Superior temporal gyrus (tissue), 1 donor: ENCODE data around the gene EN1.

Experiments used
- DNase-seq: peaks from one replicate; pipeline ENCODE4 v3.0.0-alpha.2; 2016; ENCODE audit errors: extremely low spot score

EN1 gene

DNA sequence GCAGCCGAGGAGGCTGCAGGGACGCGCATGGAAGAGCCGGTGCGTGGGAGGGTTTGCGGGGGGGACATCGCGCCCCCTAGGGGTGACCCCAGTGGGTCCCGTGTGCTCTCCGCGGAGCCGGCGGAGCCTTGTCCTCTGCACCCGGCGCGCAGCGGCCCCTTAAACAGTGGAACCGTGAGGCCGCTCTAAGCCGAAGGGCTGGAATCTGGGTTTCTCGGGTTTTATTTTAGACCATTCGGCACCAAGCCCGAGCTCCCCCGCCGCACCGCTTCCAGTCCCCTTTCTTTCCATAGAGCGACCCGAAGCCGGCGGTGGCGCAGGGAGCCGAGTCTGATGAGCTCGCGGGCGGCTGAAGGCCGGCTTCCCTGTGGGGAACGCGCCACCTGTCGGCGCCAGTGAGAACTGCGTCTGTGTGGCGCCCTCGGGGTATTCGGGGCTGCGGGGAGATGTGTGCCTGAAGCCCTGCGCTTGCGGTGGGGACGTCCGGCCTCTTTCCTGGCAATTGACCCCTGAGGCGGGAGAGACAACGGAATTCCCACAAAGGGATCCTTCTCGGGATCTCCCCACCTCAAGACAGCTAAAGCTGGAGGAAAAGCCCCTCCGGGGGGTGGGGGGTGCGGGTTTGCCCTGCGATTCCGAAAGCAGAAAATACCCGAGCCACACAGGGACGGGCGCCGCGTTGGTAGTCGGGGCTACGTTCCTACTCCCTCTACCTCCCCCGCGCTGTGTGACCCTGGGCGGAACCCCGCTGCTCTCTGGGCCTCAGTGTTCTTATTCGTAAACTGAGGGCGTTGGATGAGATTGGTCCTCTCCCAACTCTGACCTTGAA is 8.2 kb upstream of the EN1 start:
- DNase-seq = peak; percentile 82

DNA sequence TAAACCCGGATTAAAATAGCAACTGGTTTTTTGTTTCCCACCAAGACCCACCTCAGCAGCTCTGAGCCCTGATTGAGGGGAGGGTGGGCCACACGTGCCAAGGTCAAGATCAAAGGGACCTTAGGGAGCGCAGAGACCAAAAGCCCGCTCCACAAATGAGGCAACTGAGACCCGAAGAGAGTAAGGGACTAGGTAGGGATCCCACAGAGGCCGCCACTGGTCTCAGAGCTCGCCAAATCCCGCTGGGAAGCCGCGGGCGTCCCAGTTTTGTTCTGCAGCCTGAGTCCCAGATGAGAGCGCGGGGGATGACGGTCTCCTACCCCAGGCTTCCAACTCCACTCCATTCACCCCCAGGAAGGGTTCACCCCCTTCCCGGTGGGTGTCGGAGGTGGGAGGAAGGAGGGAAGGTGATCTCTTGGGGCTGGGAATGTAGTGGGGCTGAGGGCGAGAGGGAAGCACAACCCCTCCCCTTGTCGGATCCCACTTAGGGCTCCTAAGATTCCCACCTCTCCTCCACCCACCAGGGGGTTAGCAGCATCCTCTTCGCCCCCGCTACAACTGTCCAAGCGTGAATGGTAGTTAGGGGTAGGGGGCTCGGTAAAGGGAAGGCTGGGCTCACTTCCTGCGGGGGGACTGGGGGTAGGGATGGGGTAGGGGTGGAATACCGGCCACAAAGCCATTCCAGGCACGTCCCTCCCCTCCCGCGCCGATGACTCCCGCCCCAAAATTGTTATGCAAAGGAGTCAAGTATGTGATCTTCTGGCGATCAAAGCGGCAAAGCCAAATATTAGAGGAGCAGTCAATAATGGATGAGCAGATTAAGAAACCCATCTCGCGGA is 7.3 kb upstream of the EN1 start:
- DNase-seq = no peak

DNA sequence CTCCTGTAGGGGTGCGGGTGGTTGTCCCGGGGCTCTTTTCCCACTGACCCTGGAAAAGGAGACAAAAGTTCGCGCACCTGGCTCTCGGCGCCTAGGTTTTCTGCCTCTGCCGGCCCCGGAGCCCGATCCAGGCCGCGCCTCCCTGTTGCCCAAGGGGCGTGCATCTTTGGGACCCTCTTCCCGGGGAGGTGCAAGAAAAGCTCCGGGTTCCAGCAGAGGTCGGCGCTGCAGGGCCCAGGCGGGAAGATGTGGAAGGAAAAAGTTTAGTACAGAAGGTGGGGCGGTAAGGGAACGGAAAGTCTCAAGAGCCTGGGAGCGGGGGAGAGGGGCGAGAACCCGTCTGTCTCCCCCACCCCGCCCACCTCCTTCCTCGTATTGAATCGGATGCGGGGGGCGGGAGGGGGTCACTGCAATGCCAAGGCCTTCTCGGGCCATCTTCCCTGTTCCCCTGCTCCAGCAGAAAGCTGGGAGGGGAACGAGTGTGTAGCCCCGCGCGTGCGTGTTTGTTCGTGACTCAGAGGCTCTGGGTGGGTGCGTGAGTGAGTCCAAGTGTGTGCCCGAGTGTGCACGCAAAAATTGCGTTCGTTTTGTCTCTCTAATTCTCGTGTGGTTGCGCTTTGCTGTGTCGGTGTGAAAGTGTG is 6.3 kb upstream of the EN1 start:
- no peak for DNase-seq

DNA sequence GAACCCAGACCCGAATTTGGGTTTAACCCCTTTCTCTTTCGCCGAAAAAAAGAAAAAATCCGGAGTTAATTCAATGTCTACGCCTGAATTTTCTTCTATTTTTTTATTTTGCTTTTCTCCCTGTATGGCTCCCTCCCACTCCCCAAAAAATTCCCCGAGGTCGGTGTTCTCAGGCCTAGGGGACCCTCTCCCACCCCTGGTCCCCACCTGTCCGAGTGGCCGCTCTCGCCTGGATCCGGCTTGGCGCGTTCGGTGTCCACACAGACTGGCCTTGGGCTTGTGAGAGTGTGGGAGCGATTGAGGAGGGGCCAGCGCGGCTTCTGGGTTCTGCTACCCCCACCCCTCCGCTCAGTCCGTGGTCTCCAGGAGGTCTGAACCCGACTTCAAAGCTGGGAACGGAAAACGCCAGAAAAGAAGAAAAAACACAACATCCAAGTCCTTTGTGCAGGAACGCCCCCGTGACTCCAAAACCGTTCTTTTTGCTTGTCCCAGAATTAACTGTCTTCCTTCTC is 5.7 kb upstream of the EN1 start:
- no peak for DNase-seq

DNA sequence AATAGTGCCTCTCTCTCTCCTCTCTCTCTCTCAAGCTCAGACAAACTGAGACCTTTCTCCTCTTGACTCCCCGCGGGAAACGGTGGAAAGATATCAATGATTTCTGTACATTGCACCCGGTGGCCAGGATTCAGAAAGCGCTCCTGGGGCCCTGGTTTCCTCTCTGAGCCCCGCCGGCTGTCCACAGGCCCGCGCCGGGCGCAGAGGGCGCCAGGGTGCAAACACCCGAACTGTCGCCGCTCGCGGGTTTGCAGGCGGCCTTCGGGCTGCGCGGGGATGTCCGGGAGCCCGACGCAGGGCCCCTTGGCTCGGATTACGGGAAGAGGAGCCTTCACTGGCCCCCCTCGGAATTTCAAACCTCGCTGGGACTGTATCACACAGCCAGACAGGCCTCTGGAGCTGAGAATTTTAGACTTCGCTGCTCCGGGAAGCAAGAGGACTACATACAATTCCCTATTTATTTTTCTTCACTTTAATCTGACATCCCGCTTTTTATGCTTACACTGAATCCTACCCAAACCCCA is 5.2 kb upstream of the EN1 start:
- DNase-seq = no peak

DNA sequence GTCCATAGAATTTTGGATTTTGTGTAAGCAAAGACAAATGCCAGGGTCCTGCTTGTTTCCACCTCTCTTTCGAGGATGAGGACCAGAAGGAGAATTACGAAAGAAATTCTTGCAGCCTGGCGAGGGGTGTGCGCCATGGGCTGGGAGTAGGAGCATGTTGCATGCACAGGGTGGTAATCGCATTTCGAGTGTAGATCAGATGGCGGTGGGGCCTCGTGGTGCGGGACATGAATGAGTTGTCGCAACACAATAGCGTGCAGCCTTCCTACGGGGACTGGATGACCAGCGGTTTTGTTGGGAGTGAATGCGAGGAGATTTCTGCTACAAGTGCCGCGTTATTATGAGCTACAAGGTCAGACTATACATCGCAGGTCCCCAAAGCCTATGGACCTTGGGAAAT is 4.2 kb upstream of the EN1 start:
- no peak for DNase-seq

DNA sequence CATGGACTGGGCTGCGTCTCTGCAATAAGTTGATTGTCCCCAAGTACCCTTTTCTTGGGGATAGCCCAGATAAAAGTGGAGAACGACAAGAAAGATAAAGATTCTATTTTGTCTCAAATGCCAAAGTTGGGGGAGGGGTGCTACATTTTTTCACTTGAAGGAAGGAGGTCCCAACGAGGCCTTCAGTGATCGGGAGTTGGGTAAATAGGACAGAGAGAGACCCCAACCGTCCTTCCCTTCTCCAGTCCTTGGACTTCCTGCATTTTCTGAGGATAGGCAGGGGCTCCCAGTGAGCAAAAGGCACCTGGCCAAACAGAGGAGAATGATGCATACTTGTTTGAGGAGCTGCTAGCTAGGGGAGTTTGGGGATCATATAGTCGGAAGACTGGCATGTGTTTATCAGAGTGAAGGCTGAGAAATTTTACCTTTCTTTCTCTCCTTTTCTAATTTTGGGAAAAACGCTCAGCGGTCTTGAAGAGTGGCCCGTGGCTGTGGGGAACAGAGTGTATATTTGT is 3.5 kb upstream of the EN1 start:
- no peak for DNase-seq

DNA sequence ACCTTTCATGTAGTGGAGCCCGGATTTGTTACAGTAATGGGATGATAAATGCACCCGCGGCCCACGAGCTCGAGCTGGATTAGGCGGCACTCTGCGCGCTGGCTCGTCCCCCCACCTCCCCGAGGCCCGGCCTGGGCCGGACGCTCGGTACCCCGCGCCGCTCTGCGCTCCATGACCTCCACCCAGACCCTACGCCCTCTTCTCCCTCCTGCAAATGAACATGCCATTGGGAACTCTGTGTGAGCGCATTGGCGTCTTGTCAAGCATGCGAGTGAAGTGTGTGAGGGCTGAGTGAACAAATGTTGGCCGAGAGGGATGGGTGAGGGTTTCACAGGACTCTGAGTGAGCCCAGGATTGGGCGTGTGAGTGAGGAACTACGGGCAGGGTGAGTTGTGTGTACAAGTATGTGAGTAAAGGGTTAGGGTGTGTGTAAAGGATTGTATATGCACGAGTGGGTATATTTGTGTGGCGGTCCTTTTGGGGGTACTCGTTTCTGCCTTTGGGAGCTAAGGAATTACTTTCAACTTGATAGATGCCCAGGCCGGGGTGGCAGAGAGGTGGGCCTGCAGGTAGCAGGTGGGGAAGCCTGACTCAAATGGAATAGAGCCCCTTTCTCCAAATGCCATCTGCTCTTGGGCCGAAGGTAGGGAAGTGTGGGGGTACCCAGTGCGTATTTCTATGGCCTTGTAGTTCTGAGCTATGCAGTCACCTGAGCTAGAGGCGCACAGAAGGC is 2.9 kb upstream of the EN1 start:
- DNase-seq = no peak

DNA sequence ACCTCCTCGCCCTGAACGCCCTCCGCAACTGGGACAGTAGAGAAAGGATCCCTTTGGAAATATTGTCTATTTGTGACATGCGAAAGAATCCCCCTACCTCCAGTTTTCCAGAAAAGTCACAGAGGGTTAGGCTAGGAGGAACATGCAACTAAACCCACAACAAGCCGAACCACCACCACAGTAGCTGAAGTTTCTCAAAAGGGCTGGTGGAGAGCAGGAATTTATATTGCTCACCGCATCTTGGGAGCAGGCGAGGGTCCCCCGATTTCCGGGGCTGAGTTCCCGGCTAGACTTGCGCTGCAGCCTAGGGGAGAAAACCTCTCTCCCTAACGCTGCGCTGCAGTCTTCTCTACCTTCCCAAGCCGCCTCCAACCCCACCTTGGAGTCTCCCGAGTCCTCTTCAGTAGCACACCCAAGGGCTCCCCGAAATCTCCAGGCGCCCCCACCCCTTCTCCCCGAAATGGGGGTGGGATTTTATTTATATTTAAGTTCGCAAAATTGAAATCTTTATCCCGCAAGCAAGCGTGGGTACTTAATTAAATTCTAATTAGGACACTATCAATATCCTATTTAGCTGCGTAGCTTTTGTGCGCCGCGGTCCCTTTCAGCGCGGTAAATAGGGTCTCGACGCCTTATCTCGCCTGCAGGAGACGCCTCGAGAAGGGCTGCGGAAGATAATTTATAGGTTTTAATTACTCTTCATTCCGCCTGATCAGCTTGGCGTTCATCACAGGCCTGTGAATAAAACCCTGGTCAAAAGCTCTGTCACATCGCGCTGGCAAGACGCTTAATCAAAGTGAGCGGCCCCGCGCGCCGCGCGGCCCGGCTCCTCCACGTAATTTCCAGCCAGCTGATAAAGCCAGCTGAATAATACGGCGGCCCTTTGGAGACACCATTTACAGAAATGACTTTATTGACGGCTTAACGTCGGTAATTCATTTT is 2.0 kb upstream of the EN1 start:
- DNase-seq = no peak

DNA sequence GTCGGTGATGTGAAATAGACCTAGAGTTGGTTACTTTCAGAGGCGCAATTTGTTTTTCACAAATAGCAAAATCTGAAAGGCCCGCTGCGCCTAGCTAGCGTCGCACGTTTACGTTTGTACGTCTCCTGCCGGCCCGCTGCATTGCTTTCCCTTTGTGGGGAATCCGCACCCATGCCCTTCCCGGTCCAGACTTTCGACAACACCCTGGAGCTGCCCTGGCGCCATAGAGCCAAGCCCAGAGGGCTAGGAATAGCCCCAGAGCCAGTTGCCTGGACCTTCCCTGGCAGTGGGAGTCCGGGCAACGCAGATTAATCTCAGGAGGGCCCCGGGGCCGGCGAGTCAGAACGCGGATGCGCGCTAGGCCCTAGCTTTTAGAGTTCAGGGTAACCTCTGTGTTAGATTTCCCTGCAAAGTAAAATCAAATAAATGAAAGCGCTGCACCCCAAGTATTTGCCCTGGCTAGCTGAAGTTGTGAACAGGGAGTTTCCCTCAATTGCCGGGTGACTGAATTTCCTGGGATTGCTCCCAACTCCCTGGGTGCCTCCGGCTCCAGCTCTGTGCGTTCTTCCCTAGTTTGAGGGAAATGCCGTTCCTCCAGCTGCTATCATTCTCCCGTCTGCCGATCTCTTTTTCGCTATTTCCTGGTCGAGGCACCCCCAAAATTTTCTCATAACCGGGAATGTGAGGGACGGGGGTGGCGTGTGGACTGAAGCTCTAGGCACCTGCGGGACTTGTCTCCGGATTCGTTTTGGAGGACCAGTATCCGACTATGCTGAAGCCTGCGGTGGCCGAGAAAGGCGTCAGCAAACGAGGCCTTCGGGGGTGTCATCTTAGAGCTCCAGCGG is 1.2 kb upstream of the EN1 start:
- DNase-seq = no peak

DNA sequence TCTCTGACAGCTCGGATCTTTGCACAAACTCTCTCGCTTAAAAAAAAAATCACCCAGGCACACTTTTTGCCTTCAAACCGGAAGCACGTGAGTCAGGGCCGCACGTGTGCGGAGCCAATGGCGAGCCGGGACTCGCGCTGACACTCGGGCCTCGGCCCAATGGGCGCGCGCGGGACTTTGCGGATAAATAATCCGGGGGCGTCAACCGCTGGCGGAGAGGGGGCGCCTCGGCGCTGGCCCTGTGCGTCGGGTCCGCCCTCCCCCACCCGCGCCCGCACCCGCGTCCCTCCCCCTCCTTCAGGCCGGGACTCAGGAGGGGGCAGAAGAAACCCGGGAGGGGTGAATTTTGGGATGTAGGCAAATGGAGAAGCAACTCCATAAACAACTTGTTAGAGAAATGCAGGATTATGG is 319 bp upstream of the EN1 start:
- no peak for DNase-seq

DNA sequence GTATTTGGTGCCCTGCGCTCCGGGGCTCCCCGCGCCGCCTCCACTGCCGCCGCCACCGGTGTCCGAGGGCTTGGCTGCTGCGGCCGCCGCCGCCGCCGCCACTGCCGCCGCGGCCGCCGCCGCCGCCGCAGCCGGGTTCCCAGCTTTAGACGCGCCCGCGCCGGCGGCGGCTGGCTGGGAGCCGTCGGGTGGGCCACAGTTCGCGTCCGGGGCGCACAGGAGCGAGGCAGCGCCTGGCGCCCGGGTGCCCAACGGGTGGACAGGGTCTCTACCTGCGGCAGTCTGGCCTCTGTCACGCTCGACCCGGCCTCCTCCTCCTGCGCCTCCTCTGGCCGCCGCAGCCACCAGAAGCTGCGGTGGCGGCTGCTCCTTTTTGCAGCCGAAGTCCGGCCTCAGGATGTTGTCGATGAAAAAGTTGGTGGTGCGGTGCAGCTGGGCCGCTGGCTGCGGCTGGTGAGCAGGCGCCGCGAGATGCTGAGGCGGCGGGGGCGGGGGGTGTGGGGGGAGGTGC is 951 bp downstream of the EN1 start:
- DNase-seq = no peak

DNA sequence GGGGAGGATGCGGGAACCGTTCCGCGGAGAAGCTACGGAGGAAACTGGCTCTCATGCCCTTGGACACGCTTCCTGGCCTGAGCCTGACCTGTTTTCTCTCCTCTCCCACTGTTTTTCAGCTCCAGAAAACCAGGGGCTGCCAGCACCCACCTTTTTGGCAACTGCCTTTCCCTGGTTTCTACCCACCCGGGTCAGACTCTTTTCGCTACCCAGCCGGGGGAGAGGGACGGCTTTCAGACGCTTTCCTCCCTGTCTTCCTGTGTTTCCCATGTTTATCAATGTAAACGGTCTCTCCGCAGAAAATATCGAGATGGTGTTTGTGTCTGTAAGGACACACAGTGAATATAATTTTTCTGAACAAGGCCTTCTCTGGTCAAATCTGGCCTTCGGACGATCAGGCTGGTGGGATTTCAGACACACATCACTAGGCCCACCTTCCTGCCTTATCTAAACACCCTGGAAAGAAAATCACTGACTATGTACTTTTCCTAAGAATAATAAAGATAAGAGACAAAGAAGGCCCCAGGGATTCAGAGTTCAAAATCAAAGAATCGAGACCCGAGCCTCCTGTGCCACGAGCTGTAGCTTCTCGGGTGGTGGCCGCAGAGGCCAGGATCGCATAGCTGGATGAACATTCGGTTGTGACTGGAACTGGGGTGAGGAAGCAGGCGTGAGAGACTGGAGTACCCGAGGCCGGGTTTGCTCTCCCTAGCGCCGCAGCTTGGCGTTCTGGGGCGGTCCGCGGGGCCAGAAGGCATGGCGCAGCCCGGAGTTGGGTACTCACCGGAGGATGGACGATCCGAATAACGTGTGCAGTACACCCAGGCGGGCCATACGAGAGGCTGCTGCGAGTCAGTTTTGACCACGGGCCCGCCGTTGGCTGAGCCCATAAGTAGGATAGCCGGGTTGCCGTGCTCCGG is 1.7 kb downstream of the EN1 start:
- no peak for DNase-seq

DNA sequence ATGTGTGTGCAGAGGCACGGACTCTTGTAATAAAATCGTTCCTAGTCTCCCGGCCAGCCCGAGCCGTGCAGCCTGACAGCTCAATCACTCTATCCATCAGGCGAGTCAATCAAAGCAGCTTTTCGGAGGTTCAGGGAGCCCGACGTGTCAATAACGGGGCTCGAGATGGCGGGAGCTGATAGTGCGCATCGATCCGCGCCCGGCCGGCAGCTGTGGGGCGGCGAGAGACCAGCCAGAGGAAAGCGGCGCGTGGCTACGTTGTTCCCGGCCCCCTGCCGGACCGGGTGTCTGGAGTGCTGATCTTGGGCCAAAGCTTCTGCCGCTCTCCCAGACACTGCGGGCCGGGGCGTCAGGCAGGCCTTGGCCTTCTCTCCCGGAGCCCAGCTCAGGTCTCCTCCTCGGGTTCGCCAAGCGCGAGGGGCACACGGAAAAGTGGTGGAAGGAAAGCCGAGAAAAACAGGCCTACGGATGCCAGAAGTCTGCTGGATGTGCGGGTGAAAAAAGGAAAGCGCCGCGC is 2.4 kb downstream of the EN1 start:
- no peak for DNase-seq

DNA sequence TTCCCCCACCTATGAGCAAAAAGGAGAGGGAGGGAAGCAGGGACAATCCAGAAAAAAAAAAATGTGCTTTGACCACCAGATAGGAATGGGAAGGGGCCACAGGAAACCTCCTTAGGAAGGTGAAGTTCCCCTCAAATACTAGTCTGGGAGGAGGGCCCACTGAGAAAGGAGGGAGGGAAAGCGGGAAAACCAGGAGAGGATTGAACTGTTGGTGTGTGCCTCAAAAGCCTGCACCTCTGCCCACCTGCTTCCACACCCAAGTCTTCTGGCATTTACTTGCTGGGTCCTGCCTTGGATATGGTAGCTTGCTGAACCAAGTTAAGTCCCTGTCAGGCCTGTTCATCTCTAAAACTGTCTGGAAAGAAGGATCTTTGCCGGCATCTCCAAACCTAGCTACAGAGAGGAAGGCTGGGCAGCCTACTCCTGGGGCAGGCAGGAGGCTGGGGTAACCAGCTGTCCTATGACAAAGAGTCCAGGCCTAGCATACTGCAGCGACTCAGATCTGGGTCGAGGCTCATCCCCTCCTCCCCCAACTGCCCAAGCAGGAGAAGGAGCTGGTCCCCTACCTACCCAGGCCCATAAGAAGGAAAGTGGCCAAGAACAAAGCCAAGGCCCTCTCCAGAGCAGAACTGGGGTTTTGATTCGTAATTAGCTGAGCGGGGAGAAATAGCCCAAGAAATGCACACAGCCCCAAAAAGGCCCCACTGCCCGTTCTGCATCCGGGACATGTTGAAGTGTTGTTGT is 3.0 kb downstream of the EN1 start:
- DNase-seq = no peak

DNA sequence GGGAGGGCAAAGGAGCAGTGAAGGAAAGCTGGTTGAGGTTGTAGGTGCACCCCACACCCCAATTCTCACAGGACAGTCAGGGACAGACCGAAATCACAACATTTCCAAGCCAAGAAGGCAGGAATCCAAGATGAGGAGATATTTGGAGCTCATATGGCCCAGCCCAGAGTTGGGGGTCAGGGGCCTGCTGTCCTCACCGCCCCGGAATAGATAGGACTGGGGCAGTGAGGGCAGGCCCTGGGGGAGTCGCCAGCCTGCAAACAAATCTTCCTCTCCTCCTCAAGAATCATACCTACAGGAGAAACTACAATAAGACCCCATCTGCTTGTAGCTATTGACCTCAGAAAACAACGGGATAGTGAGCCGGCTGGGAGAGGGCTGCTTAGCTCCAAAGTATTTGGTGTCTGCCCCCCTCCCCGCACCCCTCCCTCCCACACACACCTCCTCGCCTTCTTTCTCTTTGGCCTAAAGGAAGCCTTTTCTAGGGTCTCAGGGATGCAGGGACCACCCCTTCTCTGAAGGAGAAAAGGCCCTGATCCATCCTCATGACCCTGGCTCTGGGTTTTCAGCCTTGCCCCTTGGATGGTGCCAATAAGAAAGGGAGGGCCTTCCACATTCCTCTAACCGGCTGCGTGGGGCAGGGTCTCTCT is 3.8 kb downstream of the EN1 start:
- no peak for DNase-seq
